Measurements from ENCODE around the gene COL4A5. TPM values are rescaled to one million over a fixed set of nuclear protein-coding genes. Genes with fewer than 3 reads are reported as not detected.

Gene COL4A5
- total and polyA plus RNA-seq, 2 experiments from 2014 or later, result 28.6 to 99.0 TPM

- Histone ChIP-seq H2AFZ (no peak overlapping the region), H4K20me1 (ENCODE audit: insufficient read depth, poor library complexity, severe bottlenecking) (no peaks in the 10 kb centered on the region), H3K4me3 (no peak overlapping the region), H3K9me3 (ENCODE audit: low read depth) (no peaks in the 10 kb centered on the region), H3K27ac (no peak overlapping the region), H3K36me3 (replicated peaks; ENCODE audit: insufficient read depth, low read depth) (no peaks in the 10 kb centered on the region), H3K9me2 (replicated peaks; ENCODE audit: insufficient read depth) (no peaks in the 10 kb centered on the region), H3K79me2 (no peaks in the 10 kb centered on the region), H3K4me2 (no peak overlapping the region), H3K27me3 (no peaks in the 10 kb centered on the region), H3K4me1 (ENCODE audit: insufficient read depth) (no peaks in the 10 kb centered on the region)
- no peak for TF ChIP-seq EZH2 (IDR thresholded peaks at IDR 0.05; ENCODE audit: borderline replicate concordance)
- TF ChIP-seq EZH2phosphoT487 (IDR thresholded peaks at IDR 0.05; ENCODE audit: low read depth, severe bottlenecking, unreplicated experiment), result no peak
- TF ChIP-seq CTCF (IDR thresholded peaks at IDR 0.05; ENCODE audit: poor library complexity), result no peak
- DNase-seq (ENCODE audit: low spot score), result no peak
Measured at GRCh38 chrX:108541286-108541685, 101.6 kb downstream of the COL4A5 start.

GRCh38 chrX:108557580-108557979 lies 117.9 kb downstream of the COL4A5 start:
- no peak for TF ChIP-seq EZH2phosphoT487 (IDR thresholded peaks at IDR 0.05; ENCODE audit: low read depth, severe bottlenecking, unreplicated experiment)
- TF ChIP-seq CTCF (IDR thresholded peaks at IDR 0.05; ENCODE audit: poor library complexity), result no peak
- no peak for TF ChIP-seq EZH2 (IDR thresholded peaks at IDR 0.05; ENCODE audit: borderline replicate concordance)
- H3K4me2 ChIP-seq, result no peak overlapping the region
- WGBS (ENCODE audit: low lambda C conversion rate, missing lambda C conversion rate), result 78% methylated on average over 4 of the region's 4 CpGs
- no peaks in the 10 kb centered on the region for H3K36me3 ChIP-seq (replicated peaks; ENCODE audit: insufficient read depth, low read depth)
- no peaks in the 10 kb centered on the region for H4K20me1 ChIP-seq (ENCODE audit: insufficient read depth, poor library complexity, severe bottlenecking)
- H3K4me1 ChIP-seq (ENCODE audit: insufficient read depth), result no peaks in the 10 kb centered on the region
- H3K9me2 ChIP-seq (replicated peaks; ENCODE audit: insufficient read depth), result no peaks in the 10 kb centered on the region
- no peak overlapping the region for H3K4me3 ChIP-seq
- no peak for DNase-seq (ENCODE audit: low spot score)
- H3K27ac ChIP-seq, result no peak overlapping the region
- H3K9me3 ChIP-seq (ENCODE audit: low read depth), result no peaks in the 10 kb centered on the region
- no peaks in the 10 kb centered on the region for H3K79me2 ChIP-seq
- no peaks in the 10 kb centered on the region for H3K27me3 ChIP-seq
- no peak overlapping the region for H2AFZ ChIP-seq

- H3K4me3 ChIP-seq, result no peak overlapping the region
- no peaks in the 10 kb centered on the region for H4K20me1 ChIP-seq (ENCODE audit: insufficient read depth, poor library complexity, severe bottlenecking)
- H3K9me2 ChIP-seq (replicated peaks; ENCODE audit: insufficient read depth), result no peaks in the 10 kb centered on the region
- H3K27ac ChIP-seq, result no peak overlapping the region
- no peak overlapping the region for H3K4me2 ChIP-seq
- H3K79me2 ChIP-seq, result no peaks in the 10 kb centered on the region
- H2AFZ ChIP-seq, result no peak overlapping the region
- H3K27me3 ChIP-seq, result no peaks in the 10 kb centered on the region
- no peaks in the 10 kb centered on the region for H3K9me3 ChIP-seq (ENCODE audit: low read depth)
- no peak for DNase-seq (ENCODE audit: low spot score)
- WGBS (ENCODE audit: low lambda C conversion rate, missing lambda C conversion rate), result 81% methylated on average over 1 of the region's 1 CpG
- no peak for TF ChIP-seq CTCF (IDR thresholded peaks at IDR 0.05; ENCODE audit: poor library complexity)
- TF ChIP-seq EZH2 (IDR thresholded peaks at IDR 0.05; ENCODE audit: borderline replicate concordance), result no peak
- no peak for TF ChIP-seq EZH2phosphoT487 (IDR thresholded peaks at IDR 0.05; ENCODE audit: low read depth, severe bottlenecking, unreplicated experiment)
- no peaks in the 10 kb centered on the region for H3K36me3 ChIP-seq (replicated peaks; ENCODE audit: insufficient read depth, low read depth)
- H3K4me1 ChIP-seq (ENCODE audit: insufficient read depth), result no peaks in the 10 kb centered on the region
Measured at GRCh38 chrX:108558217-108558616, 118.6 kb downstream of the COL4A5 start.

- Histone ChIP-seq H2AFZ (no peak overlapping the region), H3K4me1 (ENCODE audit: insufficient read depth) (no peaks in the 10 kb centered on the region), H4K20me1 (ENCODE audit: insufficient read depth, poor library complexity, severe bottlenecking) (no peaks in the 10 kb centered on the region), H3K36me3 (replicated peaks; ENCODE audit: insufficient read depth, low read depth) (no peaks in the 10 kb centered on the region), H3K27ac (no peak overlapping the region), H3K4me3 (no peak overlapping the region), H3K79me2 (no peaks in the 10 kb centered on the region), H3K9me3 (ENCODE audit: low read depth) (no peaks in the 10 kb centered on the region), H3K9me2 (replicated peaks; ENCODE audit: insufficient read depth) (no peaks in the 10 kb centered on the region), H3K27me3 (no peaks in the 10 kb centered on the region), H3K4me2 (no peak overlapping the region)
- TF ChIP-seq EZH2 (IDR thresholded peaks at IDR 0.05; ENCODE audit: borderline replicate concordance), result no peak
- TF ChIP-seq CTCF (IDR thresholded peaks at IDR 0.05; ENCODE audit: poor library complexity), result no peak
- no peak for TF ChIP-seq EZH2phosphoT487 (IDR thresholded peaks at IDR 0.05; ENCODE audit: low read depth, severe bottlenecking, unreplicated experiment)
- no peak for DNase-seq (ENCODE audit: low spot score)
Measured at GRCh38 chrX:108573136-108573535, 133.5 kb downstream of the COL4A5 start.
